ENCODE results near the gene LEO1. TPM values are rescaled to one million over a fixed set of nuclear protein-coding genes. Genes with fewer than 3 reads are reported as not detected.
A peak's percentile ranks its signal among the peaks of the same experiment; 100 is the strongest.

The LEO1 gene
- total RNA-seq, 1 experiment from 2014 or later: 24.1 TPM

DNA sequence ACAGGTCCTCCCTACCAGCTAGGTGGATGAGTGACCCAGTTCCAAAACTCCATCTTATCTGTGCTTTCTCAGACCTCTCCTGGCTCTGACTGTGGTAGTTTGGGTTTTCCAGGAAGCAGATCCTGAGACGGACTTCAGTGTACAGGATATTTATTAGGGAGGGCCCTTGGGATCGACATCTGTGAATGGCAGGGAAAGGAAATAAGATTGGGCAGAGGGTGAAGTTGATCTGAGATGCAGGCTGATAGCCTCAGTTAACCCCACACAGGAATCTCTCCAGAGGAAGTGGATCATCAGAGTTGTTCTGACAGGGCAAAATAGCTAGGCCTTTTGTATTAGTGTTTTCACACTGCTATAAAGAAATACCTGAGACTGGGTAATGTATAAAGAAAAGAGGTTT, 30.8 kb upstream of the LEO1 start:
- intact Hi-C loops (cut with micrococcal nuclease): no loop called here
- H3K36me3 ChIP-seq (ENCODE audit: low read depth, low read length): no peaks in the 10 kb centered on the region
- no peak for TF ChIP-seq EZH2 (IDR thresholded peaks at IDR 0.05; ENCODE audit: low read length, unreplicated experiment)
- TF ChIP-seq, protein P1, sequence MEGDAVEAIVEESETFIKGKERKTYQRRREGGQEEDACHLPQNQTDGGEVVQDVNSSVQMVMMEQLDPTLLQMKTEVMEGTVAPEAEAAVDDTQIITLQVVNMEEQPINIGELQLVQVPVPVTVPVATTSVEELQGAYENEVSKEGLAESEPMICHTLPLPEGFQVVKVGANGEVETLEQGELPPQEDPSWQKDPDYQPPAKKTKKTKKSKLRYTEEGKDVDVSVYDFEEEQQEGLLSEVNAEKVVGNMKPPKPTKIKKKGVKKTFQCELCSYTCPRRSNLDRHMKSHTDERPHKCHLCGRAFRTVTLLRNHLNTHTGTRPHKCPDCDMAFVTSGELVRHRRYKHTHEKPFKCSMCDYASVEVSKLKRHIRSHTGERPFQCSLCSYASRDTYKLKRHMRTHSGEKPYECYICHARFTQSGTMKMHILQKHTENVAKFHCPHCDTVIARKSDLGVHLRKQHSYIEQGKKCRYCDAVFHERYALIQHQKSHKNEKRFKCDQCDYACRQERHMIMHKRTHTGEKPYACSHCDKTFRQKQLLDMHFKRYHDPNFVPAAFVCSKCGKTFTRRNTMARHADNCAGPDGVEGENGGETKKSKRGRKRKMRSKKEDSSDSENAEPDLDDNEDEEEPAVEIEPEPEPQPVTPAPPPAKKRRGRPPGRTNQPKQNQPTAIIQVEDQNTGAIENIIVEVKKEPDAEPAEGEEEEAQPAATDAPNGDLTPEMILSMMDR (conservative IDR thresholded peaks at IDR 0.05; ENCODE audit: low read depth, low read length): no peak
- no peak for TF ChIP-seq EZH2phosphoT487 (IDR thresholded peaks at IDR 0.05; ENCODE audit: borderline replicate concordance, low read length)
- peaks cover 13% of the 10 kb centered on the region for H3K4me1 ChIP-seq (ENCODE audit: insufficient read depth, low read length)
- H3K27me3 ChIP-seq (ENCODE audit: low read length): no peaks in the 10 kb centered on the region
- H3K4me2 ChIP-seq (ENCODE audit: low read length): no peak overlapping the region
- DNase-seq (no peak), ATAC-seq (no peak)
- no peak overlapping the region for H2AFZ ChIP-seq (ENCODE audit: low read length)
- H3K27ac ChIP-seq (ENCODE audit: low read length): no peak overlapping the region
- H3F3A ChIP-seq (ENCODE audit: low read length, unreplicated experiment): no peaks in the 10 kb centered on the region
- no peaks in the 10 kb centered on the region for H3K9me3 ChIP-seq (ENCODE audit: low read length)
- POLR2A ChIA-PET (ENCODE audit: unreplicated experiment): no interaction called here
- no peaks in the 10 kb centered on the region for H3K79me2 ChIP-seq (ENCODE audit: low read length)
- CTCF ChIA-PET: no interaction called here
- no peak overlapping the region for H3K9ac ChIP-seq (ENCODE audit: low read length)
- H4K20me1 ChIP-seq (ENCODE audit: low read length): no peaks in the 10 kb centered on the region
- BruUV-seq (replicated peaks): no TSS peak
- H3K9me2 ChIP-seq (replicated peaks; ENCODE audit: low read length): no peaks in the 10 kb centered on the region
- no peak overlapping the region for H3K4me3 ChIP-seq (ENCODE audit: low read length)

DNA sequence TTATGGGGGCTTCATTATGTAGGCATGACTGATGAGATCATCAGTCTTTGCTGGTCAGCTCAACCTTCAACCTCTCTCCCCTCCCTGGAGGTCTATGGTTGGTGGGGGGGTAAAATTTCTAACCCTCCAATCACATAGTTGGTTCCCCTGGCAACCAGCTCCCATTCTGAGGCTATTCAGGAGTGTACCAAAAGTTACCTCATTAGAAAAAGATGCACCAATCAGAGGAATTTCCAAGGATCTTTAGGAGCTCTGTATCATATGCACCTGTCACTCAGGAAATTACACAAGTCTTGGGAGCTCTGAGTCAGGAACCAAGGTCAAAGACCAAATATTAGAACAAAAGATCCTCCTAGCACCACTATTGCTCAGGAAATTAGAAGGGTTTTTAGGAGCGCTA, 21.4 kb upstream of the LEO1 start:
- BruUV-seq (replicated peaks): no TSS peak
- intact Hi-C loops (cut with micrococcal nuclease): no loop called here

DNA sequence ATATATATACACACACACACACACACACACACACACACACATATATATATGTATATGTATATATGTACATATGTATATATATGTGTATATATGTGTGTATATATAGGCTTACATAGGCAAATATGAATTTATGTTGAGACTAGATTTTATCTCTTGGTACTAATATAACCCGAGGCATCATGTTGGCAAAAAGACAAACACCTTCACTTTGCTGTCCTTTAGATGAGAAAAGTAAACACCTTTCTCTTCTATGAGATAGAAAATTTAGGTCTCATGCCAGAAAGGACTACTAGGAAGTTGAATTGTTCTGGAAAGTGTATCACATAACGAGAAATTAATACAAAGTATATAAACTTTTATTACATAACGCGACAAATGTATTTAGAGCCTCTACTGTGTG, 19.6 kb upstream of the LEO1 start:
- no peak overlapping the region for H3K9ac ChIP-seq (ENCODE audit: low read length)
- no peaks in the 10 kb centered on the region for H4K20me1 ChIP-seq (ENCODE audit: low read length)
- intact Hi-C loops (cut with micrococcal nuclease): no loop called here
- no peak overlapping the region for H3K27ac ChIP-seq (ENCODE audit: low read length)
- CTCF ChIA-PET: no interaction called here
- no peaks in the 10 kb centered on the region for H3K9me3 ChIP-seq (ENCODE audit: low read length)
- H3K4me1 ChIP-seq (ENCODE audit: insufficient read depth, low read length): peaks cover 34% of the 10 kb centered on the region
- ATAC-seq (no peak), DNase-seq (no peak)
- POLR2A ChIA-PET (ENCODE audit: unreplicated experiment): no interaction called here
- no peak overlapping the region for H2AFZ ChIP-seq (ENCODE audit: low read length)
- H3K36me3 ChIP-seq (ENCODE audit: low read depth, low read length): no peaks in the 10 kb centered on the region
- H3F3A ChIP-seq (ENCODE audit: low read length, unreplicated experiment): peaks cover 4% of the 10 kb centered on the region
- H3K79me2 ChIP-seq (ENCODE audit: low read length): no peaks in the 10 kb centered on the region
- BruUV-seq (replicated peaks): no TSS peak
- no peak overlapping the region for H3K4me2 ChIP-seq (ENCODE audit: low read length)
- H3K27me3 ChIP-seq (ENCODE audit: low read length): no peaks in the 10 kb centered on the region
- TF ChIP-seq, protein P1 (conservative IDR thresholded peaks at IDR 0.05; ENCODE audit: low read depth, low read length): no peak
- TF ChIP-seq EZH2 (IDR thresholded peaks at IDR 0.05; ENCODE audit: low read length, unreplicated experiment): no peak
- TF ChIP-seq EZH2phosphoT487 (IDR thresholded peaks at IDR 0.05; ENCODE audit: borderline replicate concordance, low read length): no peak
- no peaks in the 10 kb centered on the region for H3K9me2 ChIP-seq (replicated peaks; ENCODE audit: low read length)
- no peak overlapping the region for H3K4me3 ChIP-seq (ENCODE audit: low read length)

More for the DNA sequence above, 21.4 kb upstream of the LEO1 start:
- H3K4me1 ChIP-seq (ENCODE audit: insufficient read depth, low read length): peaks cover 35% of the 10 kb centered on the region
- H3K4me3 ChIP-seq (ENCODE audit: low read length): no peak overlapping the region
- H3K9ac ChIP-seq (ENCODE audit: low read length): no peak overlapping the region
- POLR2A ChIA-PET (ENCODE audit: unreplicated experiment): interaction anchor here (0.5 kb wide), 1 partner anchor 12 kb away, joined by 3 read pairs; no protein-coding TSS in a partner anchor
- H3F3A ChIP-seq (ENCODE audit: low read length, unreplicated experiment): peaks cover 4% of the 10 kb centered on the region
- H3K79me2 ChIP-seq (ENCODE audit: low read length): no peaks in the 10 kb centered on the region
- H3K9me3 ChIP-seq (ENCODE audit: low read length): no peaks in the 10 kb centered on the region
- peak; percentile 66 for DNase-seq
- H3K27ac ChIP-seq (ENCODE audit: low read length): 0 out of 2 replicates have a peak overlapping the region, but pooled peaks have one; percentile 3
- no peak overlapping the region for H2AFZ ChIP-seq (ENCODE audit: low read length)
- H3K9me2 ChIP-seq (replicated peaks; ENCODE audit: low read length): no peaks in the 10 kb centered on the region
- H4K20me1 ChIP-seq (ENCODE audit: low read length): no peaks in the 10 kb centered on the region
- no peak for TF ChIP-seq EZH2phosphoT487 (IDR thresholded peaks at IDR 0.05; ENCODE audit: borderline replicate concordance, low read length)
- TF ChIP-seq, protein P1 (conservative IDR thresholded peaks at IDR 0.05; ENCODE audit: low read depth, low read length): no peak
- no peak for TF ChIP-seq EZH2 (IDR thresholded peaks at IDR 0.05; ENCODE audit: low read length, unreplicated experiment)
- CTCF ChIA-PET: no interaction called here
- H3K36me3 ChIP-seq (ENCODE audit: low read depth, low read length): no peaks in the 10 kb centered on the region
- peak; percentile 40 for ATAC-seq
- peak overlapping the region; percentile 8; the same call in 1 of the 2 replicates for H3K4me2 ChIP-seq (ENCODE audit: low read length)
- H3K27me3 ChIP-seq (ENCODE audit: low read length): no peaks in the 10 kb centered on the region
